Endodermal cell (in vitro differentiated cells): ENCODE data around the gene ADSL. TPM values are rescaled to one million over a fixed set of nuclear protein-coding genes. Genes with fewer than 3 reads are reported as not detected.
A peak's percentile ranks its signal among the peaks of the same experiment; 100 is the strongest.

Source experiments
- DNase-seq: peaks from one replicate; pipeline ENCODE4 v3.0.0-alpha.2; 2017
- H3K27ac ChIP-seq: 2 replicates; pipeline ENCODE4 v1.5.1; 2013; ENCODE audit warnings: mild to moderate bottlenecking, low read depth, low read length, moderate library complexity
- H3K27me3 ChIP-seq: 2 replicates; pipeline ENCODE4 v1.6.1; 2013; ENCODE audit warnings: mild to moderate bottlenecking, low read length, moderate library complexity; ENCODE audit not compliant: insufficient read depth, control insufficient read depth, poor library complexity, severe bottlenecking
- H3K36me3 ChIP-seq: 2 replicates; pipeline ENCODE4 v1.7.0; 2013; ENCODE audit warnings: mild to moderate bottlenecking, low read length, moderate library complexity; ENCODE audit not compliant: control insufficient read depth, insufficient read depth
- H3K4me1 ChIP-seq: one replicate; pipeline ENCODE4 v1.7.0; 2013; ENCODE audit warnings: low read length; ENCODE audit not compliant: control insufficient read depth, insufficient read depth
- H3K4me3 ChIP-seq: 2 replicates; pipeline ENCODE4 v1.5.1; 2013; ENCODE audit warnings: mild to moderate bottlenecking, low read length, moderate library complexity
- H3K9ac ChIP-seq: 2 replicates; pipeline ENCODE4 v1.6.1; 2013; ENCODE audit warnings: mild to moderate bottlenecking, low read length, moderate library complexity; ENCODE audit not compliant: poor library complexity, severe bottlenecking; ENCODE audit errors: extremely low read depth
- H3K9me3 ChIP-seq: 2 replicates; pipeline ENCODE4 v1.6.1; 2013; ENCODE audit warnings: mild to moderate bottlenecking, low read length, moderate library complexity; ENCODE audit not compliant: control insufficient read depth
- H3K27ac Mint-ChIP-seq: 2 replicates; pipeline ENCODE4 v1.8.0; 2020; ENCODE audit warnings: mixed read lengths
- H3K27me3 Mint-ChIP-seq: 2 replicates; pipeline ENCODE4 v1.8.0; 2021; ENCODE audit warnings: mild to moderate bottlenecking, mixed read lengths; ENCODE audit not compliant: insufficient read depth
- H3K36me3 Mint-ChIP-seq: 2 replicates; pipeline ENCODE4 v1.8.0; 2020; ENCODE audit warnings: low read depth, mixed read lengths
- H3K4me1 Mint-ChIP-seq: 2 replicates; pipeline ENCODE4 v1.8.0; 2020; ENCODE audit warnings: mixed read lengths
- H3K4me3 Mint-ChIP-seq: 2 replicates; pipeline ENCODE4 v1.8.0; 2020; ENCODE audit warnings: mild to moderate bottlenecking, moderate library complexity, mixed read lengths
- H3K9me3 Mint-ChIP-seq: 2 replicates; pipeline ENCODE4 v1.8.0; 2020; ENCODE audit warnings: mild to moderate bottlenecking, mixed read lengths
- WGBS, 2 experiments: methylation state at CpG; one replicate each; pipeline versions ENCODE4 v1.1.5 to v1.1.7; 2013; ENCODE audit warnings: missing lambda C conversion rate in 2 of 2, mixed read lengths in 1 of 2; ENCODE audit not compliant: insufficient coverage in 1 of 2, insufficient read length in 1 of 2; 5-methylcytosine and 5-hydroxymethylcytosine counted together
- total RNA-seq, 2 donors: library from RNA; stranded (reverse); fragmentation: NEBNext Ultra II Directional in 1 of 2; extraction: Animal tissue kit (Norgen Biotek cat#: 25700) in 1 of 2; gene quantifications; 2 replicates in 1 of 2; 3 replicates in 1 of 2; pipeline ENCODE4 v1.2.1, GENCODE V29; 2021
- TF ChIP-seq, protein P1 (sequence below): fragments of 200-600 bp; sonication (generic); conservative IDR thresholded peaks from 2 replicates; pipeline ENCODE4 v1.5.0; 2021; ENCODE audit warnings: antibody characterized with exemption, mild to moderate bottlenecking

ADSL gene
- total RNA-seq, 2 donors from 2014 or later: 107 to 118 TPM

DNA sequence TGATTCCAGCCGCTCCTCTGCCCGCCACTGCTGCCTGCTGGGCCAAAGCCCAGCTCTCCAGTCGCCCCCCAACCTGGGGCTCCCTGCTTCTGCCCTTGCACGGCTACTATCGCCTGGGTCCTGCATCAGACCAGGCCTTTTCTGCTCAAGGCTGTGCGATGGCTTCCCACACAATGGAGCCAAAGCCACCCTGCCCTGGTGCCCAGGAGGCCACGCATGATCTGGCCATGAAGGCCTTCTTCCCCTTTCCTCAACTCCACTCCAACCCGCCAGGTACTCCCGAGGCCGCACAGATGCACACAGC lies 69.9 kb downstream of the ADSL start:
- H3K27ac ChIP-seq: no peak overlapping the region

DNA sequence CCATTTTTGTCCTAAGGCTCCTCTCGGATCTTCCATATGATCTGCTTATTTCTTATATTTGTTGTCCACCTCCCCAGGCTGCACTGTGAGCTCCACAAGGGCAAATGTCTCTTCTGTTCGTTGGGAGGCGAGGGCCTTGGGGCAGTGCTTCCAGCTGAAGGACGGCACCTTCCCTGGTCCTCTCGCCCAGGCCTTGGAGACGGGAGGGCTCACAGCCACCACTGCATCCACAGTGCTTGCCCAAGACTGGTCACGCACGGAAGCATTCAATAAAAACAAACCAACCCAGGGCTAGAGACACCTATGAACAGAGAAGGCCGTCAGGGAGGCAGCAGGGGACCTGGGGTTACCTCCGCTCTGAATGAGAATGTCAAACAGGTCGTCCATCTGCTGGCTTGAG lies 70.3 kb downstream of the ADSL start:
- no peak overlapping the region for H3K9ac ChIP-seq
- Mint-ChIP-seq H3K36me3 (peaks cover 52% of the 10 kb centered on the region), H3K4me1 (no peaks in the 10 kb centered on the region), H3K4me3 (no peak overlapping the region), H3K27ac (no peak overlapping the region), H3K27me3 (no peaks in the 10 kb centered on the region), H3K9me3 (no peaks in the 10 kb centered on the region)
- no peak overlapping the region for H3K4me3 ChIP-seq
- H3K9me3 ChIP-seq: no peaks in the 10 kb centered on the region
- peaks cover 28% of the 10 kb centered on the region for H3K36me3 ChIP-seq
- DNase-seq: no peak
- H3K4me1 ChIP-seq: no peaks in the 10 kb centered on the region
- WGBS, 2 experiments: 92 to 94% methylated on average over 7 to 11 of the region's 11 CpGs
- TF ChIP-seq, protein P1, sequence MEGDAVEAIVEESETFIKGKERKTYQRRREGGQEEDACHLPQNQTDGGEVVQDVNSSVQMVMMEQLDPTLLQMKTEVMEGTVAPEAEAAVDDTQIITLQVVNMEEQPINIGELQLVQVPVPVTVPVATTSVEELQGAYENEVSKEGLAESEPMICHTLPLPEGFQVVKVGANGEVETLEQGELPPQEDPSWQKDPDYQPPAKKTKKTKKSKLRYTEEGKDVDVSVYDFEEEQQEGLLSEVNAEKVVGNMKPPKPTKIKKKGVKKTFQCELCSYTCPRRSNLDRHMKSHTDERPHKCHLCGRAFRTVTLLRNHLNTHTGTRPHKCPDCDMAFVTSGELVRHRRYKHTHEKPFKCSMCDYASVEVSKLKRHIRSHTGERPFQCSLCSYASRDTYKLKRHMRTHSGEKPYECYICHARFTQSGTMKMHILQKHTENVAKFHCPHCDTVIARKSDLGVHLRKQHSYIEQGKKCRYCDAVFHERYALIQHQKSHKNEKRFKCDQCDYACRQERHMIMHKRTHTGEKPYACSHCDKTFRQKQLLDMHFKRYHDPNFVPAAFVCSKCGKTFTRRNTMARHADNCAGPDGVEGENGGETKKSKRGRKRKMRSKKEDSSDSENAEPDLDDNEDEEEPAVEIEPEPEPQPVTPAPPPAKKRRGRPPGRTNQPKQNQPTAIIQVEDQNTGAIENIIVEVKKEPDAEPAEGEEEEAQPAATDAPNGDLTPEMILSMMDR: no peak
- H3K27me3 ChIP-seq: no peaks in the 10 kb centered on the region
- no peak overlapping the region for H3K27ac ChIP-seq

More for the DNA sequence above, 69.9 kb downstream of the ADSL start:
- no peaks in the 10 kb centered on the region for H3K9me3 ChIP-seq
- 95 to 100% methylated on average over 10 of the region's 10 CpGs for WGBS, 2 experiments
- no peaks in the 10 kb centered on the region for H3K27me3 Mint-ChIP-seq
- H3K4me3 Mint-ChIP-seq: no peak overlapping the region
- no peak for DNase-seq
- peaks cover 51% of the 10 kb centered on the region for H3K36me3 Mint-ChIP-seq
- H3K9ac ChIP-seq: no peak overlapping the region
- H3K4me1 Mint-ChIP-seq: no peaks in the 10 kb centered on the region
- no peaks in the 10 kb centered on the region for H3K9me3 Mint-ChIP-seq
- H3K4me3 ChIP-seq: no peak overlapping the region
- H3K27ac Mint-ChIP-seq: peak overlapping the region; percentile 65
- TF ChIP-seq, protein P1: no peak
- no peaks in the 10 kb centered on the region for H3K27me3 ChIP-seq
- H3K4me1 ChIP-seq: no peaks in the 10 kb centered on the region
- H3K36me3 ChIP-seq: peaks cover 32% of the 10 kb centered on the region

DNA sequence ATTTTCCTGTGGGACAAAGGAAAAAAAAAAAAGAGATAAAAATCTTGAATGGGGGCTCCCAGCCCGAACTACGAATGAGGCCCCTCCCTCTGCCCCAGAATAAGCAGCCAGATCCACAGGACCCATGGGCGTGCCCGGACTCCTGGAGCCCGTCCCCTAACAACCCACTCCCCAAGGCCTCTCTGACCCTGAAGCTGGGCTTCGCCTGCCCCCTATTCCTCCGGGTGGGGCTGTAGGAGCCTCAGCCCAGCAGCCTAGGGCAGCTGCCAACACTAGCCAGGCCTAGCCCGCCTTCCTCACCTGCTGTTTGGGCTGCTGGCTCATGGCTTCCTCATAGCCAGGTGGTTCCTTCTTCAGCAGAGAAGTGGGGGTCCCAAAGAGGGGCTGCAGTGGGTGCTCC lies 70.7 kb downstream of the ADSL start:
- H3K27ac Mint-ChIP-seq: no peak overlapping the region
- peaks cover 52% of the 10 kb centered on the region for H3K36me3 Mint-ChIP-seq
- H3K4me3 Mint-ChIP-seq: no peak overlapping the region

More for the DNA sequence above, 70.7 kb downstream of the ADSL start:
- 94 to 95% methylated on average over 2 to 8 of the region's 8 CpGs for WGBS, 2 experiments
- Histone ChIP-seq H3K4me3 (no peak overlapping the region), H3K9me3 (no peaks in the 10 kb centered on the region), H3K9ac (no peak overlapping the region), H3K4me1 (no peaks in the 10 kb centered on the region), H3K36me3 (peaks cover 23% of the 10 kb centered on the region), H3K27ac (no peak overlapping the region), H3K27me3 (no peaks in the 10 kb centered on the region)
- TF ChIP-seq, protein P1: no peak
- no peaks in the 10 kb centered on the region for H3K4me1 Mint-ChIP-seq
- DNase-seq: no peak
- no peaks in the 10 kb centered on the region for H3K9me3 Mint-ChIP-seq
- H3K27me3 Mint-ChIP-seq: no peaks in the 10 kb centered on the region
